HepG2 (cell line): ENCODE data around the gene FNDC3B. TPM values are rescaled to one million over a fixed set of nuclear protein-coding genes. Genes with fewer than 3 reads are reported as not detected.

Experiments used
- AGO2 ChIP-seq: fragments of 200-400 bp; formaldehyde crosslinking; optimal IDR thresholded peaks from 2 replicates; pipeline ENCODE3; 2017; ENCODE audit warnings: mild to moderate bottlenecking, low read depth, low read length, moderate library complexity
- FOSL2 ChIP-seq: sonication (generic); formaldehyde crosslinking; IDR thresholded peaks from 2 replicates; pipeline ENCODE4 v1.4.0; 2020; ENCODE audit warnings: missing genetic modification reagents
- KAT2B ChIP-seq: fragments of 150-350 bp; IDR thresholded peaks from 2 replicates; pipeline ENCODE4 v1.6.1; 2014; ENCODE audit warnings: low read depth, low read length, borderline replicate concordance
- KDM6A ChIP-seq: IDR thresholded peaks from 2 replicates; pipeline ENCODE4 v1.6.1; 2016; ENCODE audit warnings: low read depth
- NFE2 ChIP-seq: sonication (generic); formaldehyde crosslinking; IDR thresholded peaks from 2 replicates; pipeline ENCODE4 v1.4.0; 2020; ENCODE audit warnings: missing genetic modification reagents
- RBM22 ChIP-seq: fragments of 200-400 bp; formaldehyde crosslinking; optimal IDR thresholded peaks from 2 replicates; pipeline ENCODE3; 2017; ENCODE audit warnings: mild to moderate bottlenecking, low read length, moderate library complexity
- ZFP62 ChIP-seq: sonication (generic); formaldehyde crosslinking; IDR thresholded peaks from 2 replicates; pipeline ENCODE4 v1.4.0; 2020; ENCODE audit warnings: missing genetic modification reagents
- polyA plus RNA-seq, 8 experiments: library from polyadenylated mRNA; depleted of rRNA in 3 of 8; stranded (reverse) in 7 of 8; unstranded in 1 of 8; fragments of >200 nt; fragmentation: Illumina TruSeq in 4 of 8; extraction: Trizol in 4 of 8; gene quantifications; 2 replicates each; pipeline versions ENCODE4 v1.2.1 to v1.2.3, GENCODE V29; 2011 to 2016; ENCODE audit warnings: low read depth in 4 of 8, missing spikeins in 1 of 8, mixed read lengths in 1 of 8; ENCODE audit not compliant: insufficient read depth in 1 of 8
- total RNA-seq, 5 experiments: library from RNA; depleted of rRNA; stranded (reverse); fragments of >200 nt; fragmentation: Illumina TruSeq; extraction: Trizol; gene quantifications; 2 replicates each; pipeline ENCODE4 v1.2.3, GENCODE V29; 2016; ENCODE audit warnings: low read depth in 1 of 5
- TF ChIP-seq, protein P1 (sequence below): sonication (generic); formaldehyde crosslinking; IDR thresholded peaks from 2 replicates; pipeline ENCODE4 v1.4.0; 2020; ENCODE audit warnings: mild to moderate bottlenecking, low read depth, missing genetic modification reagents
- TF ChIP-seq, protein P2 (sequence below): IDR thresholded peaks from 2 replicates; pipeline ENCODE4 v1.6.1; 2016; ENCODE audit warnings: low read depth, missing genetic modification reagents, missing compliant biosample characterization
- TF ChIP-seq, protein P3 (sequence below): sonication (generic); IDR thresholded peaks from 2 replicates; pipeline ENCODE4 v1.6.1; 2016; ENCODE audit warnings: low read depth, borderline replicate concordance

The FNDC3B gene
- total and polyA plus RNA-seq, 2 of the 13 experiments (the other 11 are each of a cell fraction or from before 2014, with no cell fraction given), result 74.8 to 103 TPM

DNA sequence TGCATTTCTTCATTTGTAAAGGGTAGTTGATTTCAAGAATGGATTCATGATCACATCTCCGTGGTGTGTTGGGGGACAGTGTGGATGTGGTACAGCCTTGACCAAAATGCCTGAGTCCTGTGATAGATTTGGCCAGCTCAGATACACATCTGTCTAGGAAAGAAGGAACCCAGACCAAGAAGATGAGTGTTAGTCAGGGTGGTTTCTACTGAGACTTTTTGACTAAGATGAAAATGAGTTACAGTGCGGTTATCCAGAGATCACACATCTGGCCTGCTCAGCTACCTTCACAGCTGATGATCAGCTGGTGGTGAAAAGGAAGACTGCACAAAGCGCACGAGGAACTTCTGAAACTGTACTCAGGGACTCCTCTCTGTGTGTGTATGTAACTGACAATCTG, 68.0 kb downstream of the FNDC3B start (continued):
- TF ChIP-seq, protein P1, sequence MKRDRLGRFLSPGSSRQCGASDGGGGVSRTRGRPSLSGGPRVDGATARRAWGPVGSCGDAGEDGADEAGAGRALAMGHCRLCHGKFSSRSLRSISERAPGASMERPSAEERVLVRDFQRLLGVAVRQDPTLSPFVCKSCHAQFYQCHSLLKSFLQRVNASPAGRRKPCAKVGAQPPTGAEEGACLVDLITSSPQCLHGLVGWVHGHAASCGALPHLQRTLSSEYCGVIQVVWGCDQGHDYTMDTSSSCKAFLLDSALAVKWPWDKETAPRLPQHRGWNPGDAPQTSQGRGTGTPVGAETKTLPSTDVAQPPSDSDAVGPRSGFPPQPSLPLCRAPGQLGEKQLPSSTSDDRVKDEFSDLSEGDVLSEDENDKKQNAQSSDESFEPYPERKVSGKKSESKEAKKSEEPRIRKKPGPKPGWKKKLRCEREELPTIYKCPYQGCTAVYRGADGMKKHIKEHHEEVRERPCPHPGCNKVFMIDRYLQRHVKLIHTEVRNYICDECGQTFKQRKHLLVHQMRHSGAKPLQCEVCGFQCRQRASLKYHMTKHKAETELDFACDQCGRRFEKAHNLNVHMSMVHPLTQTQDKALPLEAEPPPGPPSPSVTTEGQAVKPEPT, result no peak
- TF ChIP-seq, protein P2, sequence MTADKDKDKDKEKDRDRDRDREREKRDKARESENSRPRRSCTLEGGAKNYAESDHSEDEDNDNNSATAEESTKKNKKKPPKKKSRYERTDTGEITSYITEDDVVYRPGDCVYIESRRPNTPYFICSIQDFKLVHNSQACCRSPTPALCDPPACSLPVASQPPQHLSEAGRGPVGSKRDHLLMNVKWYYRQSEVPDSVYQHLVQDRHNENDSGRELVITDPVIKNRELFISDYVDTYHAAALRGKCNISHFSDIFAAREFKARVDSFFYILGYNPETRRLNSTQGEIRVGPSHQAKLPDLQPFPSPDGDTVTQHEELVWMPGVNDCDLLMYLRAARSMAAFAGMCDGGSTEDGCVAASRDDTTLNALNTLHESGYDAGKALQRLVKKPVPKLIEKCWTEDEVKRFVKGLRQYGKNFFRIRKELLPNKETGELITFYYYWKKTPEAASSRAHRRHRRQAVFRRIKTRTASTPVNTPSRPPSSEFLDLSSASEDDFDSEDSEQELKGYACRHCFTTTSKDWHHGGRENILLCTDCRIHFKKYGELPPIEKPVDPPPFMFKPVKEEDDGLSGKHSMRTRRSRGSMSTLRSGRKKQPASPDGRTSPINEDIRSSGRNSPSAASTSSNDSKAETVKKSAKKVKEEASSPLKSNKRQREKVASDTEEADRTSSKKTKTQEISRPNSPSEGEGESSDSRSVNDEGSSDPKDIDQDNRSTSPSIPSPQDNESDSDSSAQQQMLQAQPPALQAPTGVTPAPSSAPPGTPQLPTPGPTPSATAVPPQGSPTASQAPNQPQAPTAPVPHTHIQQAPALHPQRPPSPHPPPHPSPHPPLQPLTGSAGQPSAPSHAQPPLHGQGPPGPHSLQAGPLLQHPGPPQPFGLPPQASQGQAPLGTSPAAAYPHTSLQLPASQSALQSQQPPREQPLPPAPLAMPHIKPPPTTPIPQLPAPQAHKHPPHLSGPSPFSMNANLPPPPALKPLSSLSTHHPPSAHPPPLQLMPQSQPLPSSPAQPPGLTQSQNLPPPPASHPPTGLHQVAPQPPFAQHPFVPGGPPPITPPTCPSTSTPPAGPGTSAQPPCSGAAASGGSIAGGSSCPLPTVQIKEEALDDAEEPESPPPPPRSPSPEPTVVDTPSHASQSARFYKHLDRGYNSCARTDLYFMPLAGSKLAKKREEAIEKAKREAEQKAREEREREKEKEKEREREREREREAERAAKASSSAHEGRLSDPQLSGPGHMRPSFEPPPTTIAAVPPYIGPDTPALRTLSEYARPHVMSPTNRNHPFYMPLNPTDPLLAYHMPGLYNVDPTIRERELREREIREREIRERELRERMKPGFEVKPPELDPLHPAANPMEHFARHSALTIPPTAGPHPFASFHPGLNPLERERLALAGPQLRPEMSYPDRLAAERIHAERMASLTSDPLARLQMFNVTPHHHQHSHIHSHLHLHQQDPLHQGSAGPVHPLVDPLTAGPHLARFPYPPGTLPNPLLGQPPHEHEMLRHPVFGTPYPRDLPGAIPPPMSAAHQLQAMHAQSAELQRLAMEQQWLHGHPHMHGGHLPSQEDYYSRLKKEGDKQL (CRISPR knock-in tag), result no peak
- TF ChIP-seq KAT2B (no peak), NFE2 (no peak), AGO2 (peak; percentile 41), KDM6A (no peak), ZFP62 (CRISPR knock-in tag) (no peak), RBM22 (peak; percentile 66), FOSL2 (CRISPR knock-in tag) (no peak)
- TF ChIP-seq, protein P3, sequence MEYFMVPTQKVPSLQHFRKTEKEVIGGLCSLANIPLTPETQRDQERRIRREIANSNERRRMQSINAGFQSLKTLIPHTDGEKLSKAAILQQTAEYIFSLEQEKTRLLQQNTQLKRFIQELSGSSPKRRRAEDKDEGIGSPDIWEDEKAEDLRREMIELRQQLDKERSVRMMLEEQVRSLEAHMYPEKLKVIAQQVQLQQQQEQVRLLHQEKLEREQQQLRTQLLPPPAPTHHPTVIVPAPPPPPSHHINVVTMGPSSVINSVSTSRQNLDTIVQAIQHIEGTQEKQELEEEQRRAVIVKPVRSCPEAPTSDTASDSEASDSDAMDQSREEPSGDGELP, result peak; percentile 30; the same call in 1 of the 2 replicates
